GM12874 (cell line): ENCODE results near the gene EFCAB11.

Source experiments
- CTCF ChIP-seq: IDR thresholded peaks from 2 replicates; pipeline ENCODE4 v1.5.1; 2011; ENCODE audit warnings: low read depth, mild to moderate bottlenecking, control low read depth, low read length, moderate library complexity; ENCODE audit not compliant: insufficient read depth

The EFCAB11 gene, protein sequence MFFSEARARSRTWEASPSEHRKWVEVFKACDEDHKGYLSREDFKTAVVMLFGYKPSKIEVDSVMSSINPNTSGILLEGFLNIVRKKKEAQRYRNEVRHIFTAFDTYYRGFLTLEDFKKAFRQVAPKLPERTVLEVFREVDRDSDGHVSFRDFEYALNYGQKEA

DNA sequence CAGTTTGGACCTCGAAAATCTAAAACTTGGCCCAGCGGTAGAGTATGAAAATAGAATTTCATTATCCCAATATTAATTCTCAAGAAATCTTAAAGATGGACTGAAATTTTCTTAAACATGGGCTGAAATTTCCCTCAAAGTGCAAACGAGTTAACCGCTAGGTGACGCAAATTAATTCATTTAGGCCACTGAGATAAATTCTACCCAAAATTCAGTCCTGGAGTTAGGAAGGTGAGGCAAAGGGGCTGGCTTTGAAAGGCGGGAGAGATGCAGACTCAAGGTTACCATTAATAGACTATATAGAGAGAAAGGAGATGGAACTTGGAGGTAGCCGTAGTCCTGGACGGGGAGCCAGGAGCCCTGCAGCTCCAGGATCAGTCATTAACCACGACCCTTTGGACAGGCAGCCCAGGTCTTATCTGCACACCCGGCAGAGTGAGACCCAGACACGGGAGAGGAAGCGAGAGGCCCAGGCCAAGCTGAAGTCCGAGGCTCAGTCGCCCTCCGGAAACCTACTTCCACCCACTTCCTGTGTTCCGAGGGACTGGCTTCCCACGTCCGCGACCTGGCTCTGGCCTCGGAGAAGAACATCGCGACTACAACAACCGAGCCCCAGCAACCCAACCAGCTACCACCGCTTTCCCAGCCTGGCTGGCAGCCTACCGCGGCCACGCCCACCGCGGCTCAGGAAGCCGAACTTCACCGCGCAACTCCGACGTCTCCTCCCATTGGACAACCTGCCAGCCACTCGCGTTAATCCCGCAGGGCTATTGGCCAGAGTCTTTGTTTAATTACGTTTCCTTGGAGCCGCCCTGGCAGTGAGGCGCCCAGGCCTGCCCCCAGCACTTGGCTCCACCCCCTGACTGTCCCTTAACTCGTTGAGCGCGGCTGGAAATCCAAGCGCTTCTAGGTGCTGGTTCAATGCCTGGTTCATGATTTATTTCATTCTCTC lies at the start of gene EFCAB11:
TSS of gene EFCAB11 (minus strand) at position 661 of the 952 bp plus-strand sequence. CDS start at position 591, 70 bp downstream.
- TF ChIP-seq CTCF, result no peak

- TF ChIP-seq CTCF, result no peak
Measured at GRCh38 chr14:90003526-90004307, 49.2 kb upstream of the EFCAB11 start.

DNA sequence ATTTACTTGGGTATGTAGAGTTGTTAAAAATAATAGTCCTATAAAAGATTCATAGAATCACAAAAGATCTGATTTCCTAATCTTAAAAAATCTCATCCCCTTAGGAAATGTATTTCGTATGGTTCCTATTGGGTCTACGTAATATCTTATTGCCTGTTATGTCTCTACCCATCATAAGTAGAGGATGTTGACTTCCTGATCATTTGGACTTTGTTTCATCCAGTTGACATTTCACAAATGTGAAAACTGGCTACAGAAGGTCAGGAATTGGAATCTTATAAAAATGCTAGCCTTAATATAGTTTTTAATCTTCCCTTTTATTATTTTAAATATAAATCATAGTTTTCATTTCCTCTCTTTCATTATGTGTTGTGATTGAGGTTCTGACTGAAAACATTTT lies 46.4 kb upstream of the EFCAB11 start:
- TF ChIP-seq CTCF, result no peak

- TF ChIP-seq CTCF, result no peak
Measured at GRCh38 chr14:89996963-89997362, 42.4 kb upstream of the EFCAB11 start.

GRCh38 chr14:89992273-89992672 lies 37.7 kb upstream of the EFCAB11 start:
- TF ChIP-seq CTCF, result no peak

DNA sequence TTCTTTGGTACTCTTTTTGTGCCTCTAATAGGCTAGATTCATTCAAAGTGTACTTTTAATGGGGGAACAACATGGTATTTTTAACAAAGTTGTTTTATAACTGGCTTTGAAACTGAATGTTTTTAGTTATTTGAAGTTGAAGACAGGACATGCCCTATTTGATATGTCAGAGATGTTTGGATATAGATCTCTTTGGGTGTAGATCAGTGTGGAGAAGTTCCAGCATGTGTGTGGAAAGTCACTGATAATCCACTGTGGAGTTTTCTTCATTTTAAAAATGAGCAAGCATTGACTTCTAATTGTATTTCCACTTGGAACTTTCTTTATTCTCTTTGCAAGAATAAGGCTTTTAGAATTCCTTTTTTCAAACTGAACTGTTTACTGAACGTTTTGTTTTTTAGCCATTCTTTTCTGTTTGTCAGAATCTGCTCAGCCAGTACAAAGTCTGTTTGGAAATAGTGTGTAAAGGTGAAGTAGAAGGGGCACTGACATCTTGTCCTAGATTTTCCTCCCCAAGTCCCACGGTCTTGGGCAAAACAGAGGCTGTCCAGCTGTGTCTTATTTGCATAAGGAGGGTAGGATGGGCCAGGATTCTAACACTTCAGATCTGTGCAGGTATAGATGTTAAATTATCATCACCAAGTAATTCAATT lies 36.2 kb upstream of the EFCAB11 start:
- TF ChIP-seq CTCF, result no peak
